Chondrocyte (in vitro differentiated cells): ENCODE data around the gene RAB28. TPM values are rescaled to one million over a fixed set of nuclear protein-coding genes. Genes with fewer than 3 reads are reported as not detected.

ENCODE experiments used
- DNase-seq: peaks from one replicate; pipeline ENCODE4 v3.0.0; 2021; ENCODE audit warnings: mixed read lengths, low spot score
- H3K27ac Mint-ChIP-seq: one replicate; pipeline ENCODE4 v1.8.0; 2021; ENCODE audit warnings: mild to moderate bottlenecking, moderate library complexity, mixed read lengths; ENCODE audit not compliant: unreplicated experiment
- H3K27me3 Mint-ChIP-seq: 2 replicates; pipeline ENCODE4 v1.8.0; 2021; ENCODE audit warnings: low read depth, mixed read lengths
- H3K36me3 Mint-ChIP-seq: 2 replicates; pipeline ENCODE4 v1.8.0; 2021; ENCODE audit warnings: low read depth, mixed read lengths
- H3K4me1 Mint-ChIP-seq: 2 replicates; pipeline ENCODE4 v1.8.0; 2021; ENCODE audit warnings: low read depth, mild to moderate bottlenecking, mixed read lengths
- H3K4me3 Mint-ChIP-seq: one replicate; pipeline ENCODE4 v1.8.0; 2021; ENCODE audit warnings: mild to moderate bottlenecking, moderate library complexity, mixed read lengths; ENCODE audit not compliant: unreplicated experiment
- H3K9me3 Mint-ChIP-seq: 2 replicates; pipeline ENCODE4 v1.8.0; 2021; ENCODE audit warnings: low read depth, mixed read lengths
- CTCF ChIP-seq: fragments of 200-600 bp; sonication (generic); IDR thresholded peaks from 2 replicates; pipeline ENCODE4 v1.5.0; 2021; ENCODE audit warnings: antibody characterized with exemption, mild to moderate bottlenecking, moderate library complexity
- total RNA-seq: library from RNA; stranded (reverse); gene quantifications from 3 replicates; pipeline ENCODE4 v1.2.1, GENCODE V29; 2021

Gene RAB28
- total RNA-seq, 1 donor from 2014 or later = 11.3 TPM

- DNase-seq = no peak
- Mint-ChIP-seq H3K36me3 (no peaks in the 10 kb centered on the region), H3K27me3 (peaks cover 38% of the 10 kb centered on the region), H3K4me1 (peaks cover 1% of the 10 kb centered on the region), H3K4me3 (no peak overlapping the region), H3K27ac (no peak overlapping the region), H3K9me3 (no peaks in the 10 kb centered on the region)
- no peak for TF ChIP-seq CTCF
Measured at GRCh38 chr4:13527981-13528820, 44.1 kb upstream of the RAB28 start.

GRCh38 chr4:13527192-13527980, 43.2 kb upstream of the RAB28 start:
- no peak overlapping the region for H3K27ac Mint-ChIP-seq
- H3K36me3 Mint-ChIP-seq = no peaks in the 10 kb centered on the region
- no peak for DNase-seq
- peaks cover 38% of the 10 kb centered on the region for H3K27me3 Mint-ChIP-seq
- no peak for TF ChIP-seq CTCF
- H3K4me3 Mint-ChIP-seq = no peak overlapping the region
- peaks cover 3% of the 10 kb centered on the region for H3K4me1 Mint-ChIP-seq
- H3K9me3 Mint-ChIP-seq = no peaks in the 10 kb centered on the region

GRCh38 chr4:13526658-13527057, 42.5 kb upstream of the RAB28 start:
- no peak for DNase-seq
- Mint-ChIP-seq H3K9me3 (no peaks in the 10 kb centered on the region), H3K27me3 (peaks cover 43% of the 10 kb centered on the region)

GRCh38 chr4:13525606-13526281, 41.6 kb upstream of the RAB28 start:
- no peak for DNase-seq
- H3K4me3 Mint-ChIP-seq = no peak overlapping the region
- H3K36me3 Mint-ChIP-seq = no peaks in the 10 kb centered on the region
- no peak for TF ChIP-seq CTCF
- peaks cover 34% of the 10 kb centered on the region for H3K27me3 Mint-ChIP-seq
- peaks cover 3% of the 10 kb centered on the region for H3K4me1 Mint-ChIP-seq
- H3K9me3 Mint-ChIP-seq = no peaks in the 10 kb centered on the region
- H3K27ac Mint-ChIP-seq = no peak overlapping the region

More at GRCh38 chr4:13526658-13527057, 42.5 kb upstream of the RAB28 start:
- no peaks in the 10 kb centered on the region for H3K36me3 Mint-ChIP-seq
- no peak overlapping the region for H3K4me3 Mint-ChIP-seq
- H3K4me1 Mint-ChIP-seq = peaks cover 3% of the 10 kb centered on the region
- TF ChIP-seq CTCF = no peak
- H3K27ac Mint-ChIP-seq = no peak overlapping the region
